Dermis microvascular lymphatic vessel endothelial cell (primary cell): ENCODE measurements around the gene ITGA5. TPM values are rescaled to one million over a fixed set of nuclear protein-coding genes. Genes with fewer than 3 reads are reported as not detected.
A peak's percentile ranks its signal among the peaks of the same experiment; 100 is the strongest.

Experiments
- DNase-seq, 2 donors: peaks; one replicate each; pipeline versions ENCODE4 v3.0.0 to v3.0.0-alpha.2; 2010; ENCODE audit warnings: low read depth in 2 of 2
- total RNA-seq: library from RNA; depleted of rRNA; stranded (reverse); fragments of >200 nt; gene quantifications from 2 replicates; pipeline ENCODE4 v1.2.1, GENCODE V29; 2014

ITGA5 gene
- total RNA-seq, 1 donor from 2014 or later: 299 TPM

GRCh38 chr12:54372113-54372806 lies 46.8 kb downstream of the ITGA5 start:
- DNase-seq: no peak

- DNase-seq: no peak
These were observed 47.5 kb downstream of the ITGA5 start for GRCh38 chr12:54371328-54372112.

- DNase-seq: peak in 1 of 2 donors; percentile 73
These were observed 48.8 kb downstream of the ITGA5 start for GRCh38 chr12:54370171-54370730.

- no peak for DNase-seq
These were observed 49.4 kb downstream of the ITGA5 start for GRCh38 chr12:54369597-54370131.

- peak; percentile 65 to 86 for DNase-seq
These were observed 50.1 kb downstream of the ITGA5 start for GRCh38 chr12:54368709-54369596.

GRCh38 chr12:54368025-54368708 lies 50.9 kb downstream of the ITGA5 start:
- DNase-seq: no peak

- no peak for DNase-seq
These were observed 54.7 kb downstream of the ITGA5 start, which contains the start of gene GPR84 for GRCh38 chr12:54364413-54364812. TSS of gene GPR84 (minus strand) at chr12:54364486. CDS start at chr12:54363851, 635 bp downstream.

- DNase-seq: no peak
These were observed 55.4 kb downstream of the ITGA5 start for GRCh38 chr12:54363618-54364017.

- DNase-seq: no peak
These were observed 56.0 kb downstream of the ITGA5 start for GRCh38 chr12:54363047-54363446.

GRCh38 chr12:54360717-54361456 lies 58.2 kb downstream of the ITGA5 start:
- peak; percentile 79 to 86 for DNase-seq

GRCh38 chr12:54359762-54360351 lies 59.2 kb downstream of the ITGA5 start:
- no peak for DNase-seq

GRCh38 chr12:54358945-54359761 lies 59.9 kb downstream of the ITGA5 start:
- peak; percentile 99 to 100 for DNase-seq

- peak in 1 of 2 donors; percentile 56 for DNase-seq
These were observed 60.7 kb downstream of the ITGA5 start for GRCh38 chr12:54358191-54358944.

- no peak for DNase-seq
These were observed 61.4 kb downstream of the ITGA5 start for GRCh38 chr12:54357506-54358190.

- no peak for DNase-seq
These were observed 62.1 kb downstream of the ITGA5 start for GRCh38 chr12:54356951-54357356.

GRCh38 chr12:54356228-54356627 lies 62.8 kb downstream of the ITGA5 start:
- DNase-seq: no peak
